Neural cell (in vitro differentiated cells): ENCODE data around the gene ZSWIM6. TPM values are rescaled to one million over a fixed set of nuclear protein-coding genes. Genes with fewer than 3 reads are reported as not detected.

Source experiments
- H2AFZ ChIP-seq: fragments of 200-600, 300-800 bp; sonication (generic), shearing (Covaris generic); 2 replicates; pipeline ENCODE4 v1.6.0; 2014; ENCODE audit warnings: low read depth, mild to moderate bottlenecking, antibody characterized with exemption, low read length, moderate library complexity
- H3F3A ChIP-seq: fragments of 200-600 bp; shearing (Covaris generic); 2 replicates; pipeline ENCODE4 v1.6.1; 2016; ENCODE audit warnings: mild to moderate bottlenecking, moderate library complexity, mixed read lengths, antibody characterized with exemption, low read length; ENCODE audit not compliant: insufficient read depth, poor library complexity, severe bottlenecking
- H3K27ac ChIP-seq: fragments of 200-600, 300-800 bp; sonication (generic), shearing (Covaris generic); 2 replicates; pipeline ENCODE4 v1.5.1; 2014; ENCODE audit warnings: mild to moderate bottlenecking, low read length, moderate library complexity
- H3K27me3 ChIP-seq: fragments of 300-800, 200-600 bp; sonication (generic), shearing (Covaris generic); 2 replicates; pipeline ENCODE4 v1.6.0; 2014; ENCODE audit warnings: mild to moderate bottlenecking, low read depth, low read length, moderate library complexity; ENCODE audit not compliant: insufficient read depth
- H3K36me3 ChIP-seq: fragments of 300-800, 200-600 bp; sonication (generic), shearing (Covaris generic); 2 replicates; pipeline ENCODE4 v1.5.1; 2014; ENCODE audit warnings: mild to moderate bottlenecking, antibody characterized with exemption, low read length, moderate library complexity; ENCODE audit not compliant: insufficient read depth
- H3K4me2 ChIP-seq: fragments of 300-800, 200-600 bp; sonication (generic), shearing (Covaris generic); 2 replicates; pipeline ENCODE4 v1.6.0; 2014; ENCODE audit warnings: mild to moderate bottlenecking, low read length
- H3K4me3 ChIP-seq: fragments of 300-800, 200-600 bp; sonication (generic), shearing (Covaris generic); 2 replicates; pipeline ENCODE4 v1.5.1; 2014; ENCODE audit warnings: mild to moderate bottlenecking, low read length, moderate library complexity
- H3K79me2 ChIP-seq: fragments of 200-600 bp; shearing (Covaris generic); replicated peaks from 2 replicates; pipeline ENCODE4 v1.6.0; 2014; ENCODE audit warnings: mild to moderate bottlenecking, low read length, moderate library complexity; ENCODE audit not compliant: insufficient read depth
- H3K9ac ChIP-seq: fragments of 300-800, 200-600 bp; sonication (generic), shearing (Covaris generic); 2 replicates; pipeline ENCODE4 v1.6.1; 2016; ENCODE audit warnings: mild to moderate bottlenecking, low read length, mixed read lengths
- H3K9me2 ChIP-seq: fragments of 200-600 bp; shearing (Covaris generic); 2 replicates; pipeline ENCODE4 v1.6.1; 2016; ENCODE audit warnings: mild to moderate bottlenecking, low read length, mixed read lengths; ENCODE audit not compliant: insufficient read depth
- H3K9me3 ChIP-seq: fragments of 200-600, 300-800 bp; sonication (generic), shearing (Covaris generic); 2 replicates; pipeline ENCODE4 v1.6.1; 2016; ENCODE audit warnings: mild to moderate bottlenecking, mixed run types, low read length, moderate library complexity, mixed read lengths
- H4K20me1 ChIP-seq: fragments of 200-600 bp; shearing (Covaris generic); 2 replicates; pipeline ENCODE4 v1.6.1; 2016; ENCODE audit warnings: mild to moderate bottlenecking, mixed run types; ENCODE audit not compliant: insufficient read depth
- EP300 ChIP-seq: fragments of 450-650 bp; conservative IDR thresholded peaks from 2 replicates; pipeline ENCODE4 v1.6.1; 2014; ENCODE audit warnings: antibody characterized with exemption, mild to moderate bottlenecking, moderate library complexity; ENCODE audit not compliant: poor library complexity, severe bottlenecking
- EZH2 ChIP-seq: fragments of 200-600, 300-800 bp; shearing (Covaris generic), sonication (generic); IDR thresholded peaks from 2 replicates; pipeline ENCODE4 v1.6.1; 2014; ENCODE audit warnings: antibody characterized with exemption, low read length, borderline replicate concordance, mild to moderate bottlenecking; ENCODE audit not compliant: insufficient read depth, poor library complexity, severe bottlenecking
- MXI1 ChIP-seq: fragments of 450-650 bp; conservative IDR thresholded peaks from 2 replicates; pipeline ENCODE4 v1.6.1; 2014; ENCODE audit warnings: antibody characterized with exemption, mild to moderate bottlenecking; ENCODE audit not compliant: poor library complexity, severe bottlenecking
- POLR2AphosphoS5 ChIP-seq: IDR thresholded peaks from 2 replicates; pipeline ENCODE4 v1.6.1; 2012
- RAD21 ChIP-seq: fragments of 450-650 bp; conservative IDR thresholded peaks from 2 replicates; pipeline ENCODE4 v1.6.1; 2014; ENCODE audit warnings: antibody characterized with exemption, mild to moderate bottlenecking, moderate library complexity
- SMC3 ChIP-seq: fragments of 450-650 bp; conservative IDR thresholded peaks from 2 replicates; pipeline ENCODE4 v1.6.1; 2014; ENCODE audit warnings: antibody characterized with exemption, mild to moderate bottlenecking, moderate library complexity; ENCODE audit not compliant: poor library complexity
- TAF1 ChIP-seq: IDR thresholded peaks from 2 replicates; pipeline ENCODE4 v1.6.1; 2012; ENCODE audit warnings: low read depth
- polyA plus RNA-seq: library from polyadenylated mRNA; depleted of rRNA; stranded (reverse); fragments of >200 nt; gene quantifications from 2 replicates; pipeline ENCODE4 v1.2.3, GENCODE V29; 2014
- TF ChIP-seq, protein P1 (sequence below): fragments of 450-650 bp; IDR thresholded peaks from 2 replicates; pipeline ENCODE4 v1.5.1; 2014; ENCODE audit warnings: antibody characterized with exemption, mild to moderate bottlenecking, moderate library complexity; ENCODE audit not compliant: poor library complexity, severe bottlenecking
- TF ChIP-seq, protein P2 (sequence below): IDR thresholded peaks from 2 replicates; pipeline ENCODE4 v1.6.1; 2012; ENCODE audit warnings: borderline replicate concordance

Gene ZSWIM6
- polyA plus RNA-seq, 1 donor from 2014 or later = 43.6 TPM

- TF ChIP-seq SMC3 = no peak
- Histone ChIP-seq H2AFZ (no peak overlapping the region), H4K20me1 (peaks cover 20% of the 10 kb centered on the region)
These were observed 14.5 kb downstream of the ZSWIM6 start for GRCh38 chr5:61346511-61346910.

GRCh38 chr5:61347080-61347479 lies 15.0 kb downstream of the ZSWIM6 start:
- no peaks in the 10 kb centered on the region for H3K9me3 ChIP-seq
- H3K79me2 ChIP-seq = peaks cover 100% of the 10 kb centered on the region
- no peaks in the 10 kb centered on the region for H3K27me3 ChIP-seq
- H3K36me3 ChIP-seq = no peaks in the 10 kb centered on the region
- no peak for TF ChIP-seq EP300
- TF ChIP-seq EZH2 = no peak
- TF ChIP-seq, protein P1, sequence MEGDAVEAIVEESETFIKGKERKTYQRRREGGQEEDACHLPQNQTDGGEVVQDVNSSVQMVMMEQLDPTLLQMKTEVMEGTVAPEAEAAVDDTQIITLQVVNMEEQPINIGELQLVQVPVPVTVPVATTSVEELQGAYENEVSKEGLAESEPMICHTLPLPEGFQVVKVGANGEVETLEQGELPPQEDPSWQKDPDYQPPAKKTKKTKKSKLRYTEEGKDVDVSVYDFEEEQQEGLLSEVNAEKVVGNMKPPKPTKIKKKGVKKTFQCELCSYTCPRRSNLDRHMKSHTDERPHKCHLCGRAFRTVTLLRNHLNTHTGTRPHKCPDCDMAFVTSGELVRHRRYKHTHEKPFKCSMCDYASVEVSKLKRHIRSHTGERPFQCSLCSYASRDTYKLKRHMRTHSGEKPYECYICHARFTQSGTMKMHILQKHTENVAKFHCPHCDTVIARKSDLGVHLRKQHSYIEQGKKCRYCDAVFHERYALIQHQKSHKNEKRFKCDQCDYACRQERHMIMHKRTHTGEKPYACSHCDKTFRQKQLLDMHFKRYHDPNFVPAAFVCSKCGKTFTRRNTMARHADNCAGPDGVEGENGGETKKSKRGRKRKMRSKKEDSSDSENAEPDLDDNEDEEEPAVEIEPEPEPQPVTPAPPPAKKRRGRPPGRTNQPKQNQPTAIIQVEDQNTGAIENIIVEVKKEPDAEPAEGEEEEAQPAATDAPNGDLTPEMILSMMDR = no peak
- no peak for TF ChIP-seq RAD21
- no peak for TF ChIP-seq MXI1
- TF ChIP-seq SMC3 = no peak
- TF ChIP-seq, protein P2, sequence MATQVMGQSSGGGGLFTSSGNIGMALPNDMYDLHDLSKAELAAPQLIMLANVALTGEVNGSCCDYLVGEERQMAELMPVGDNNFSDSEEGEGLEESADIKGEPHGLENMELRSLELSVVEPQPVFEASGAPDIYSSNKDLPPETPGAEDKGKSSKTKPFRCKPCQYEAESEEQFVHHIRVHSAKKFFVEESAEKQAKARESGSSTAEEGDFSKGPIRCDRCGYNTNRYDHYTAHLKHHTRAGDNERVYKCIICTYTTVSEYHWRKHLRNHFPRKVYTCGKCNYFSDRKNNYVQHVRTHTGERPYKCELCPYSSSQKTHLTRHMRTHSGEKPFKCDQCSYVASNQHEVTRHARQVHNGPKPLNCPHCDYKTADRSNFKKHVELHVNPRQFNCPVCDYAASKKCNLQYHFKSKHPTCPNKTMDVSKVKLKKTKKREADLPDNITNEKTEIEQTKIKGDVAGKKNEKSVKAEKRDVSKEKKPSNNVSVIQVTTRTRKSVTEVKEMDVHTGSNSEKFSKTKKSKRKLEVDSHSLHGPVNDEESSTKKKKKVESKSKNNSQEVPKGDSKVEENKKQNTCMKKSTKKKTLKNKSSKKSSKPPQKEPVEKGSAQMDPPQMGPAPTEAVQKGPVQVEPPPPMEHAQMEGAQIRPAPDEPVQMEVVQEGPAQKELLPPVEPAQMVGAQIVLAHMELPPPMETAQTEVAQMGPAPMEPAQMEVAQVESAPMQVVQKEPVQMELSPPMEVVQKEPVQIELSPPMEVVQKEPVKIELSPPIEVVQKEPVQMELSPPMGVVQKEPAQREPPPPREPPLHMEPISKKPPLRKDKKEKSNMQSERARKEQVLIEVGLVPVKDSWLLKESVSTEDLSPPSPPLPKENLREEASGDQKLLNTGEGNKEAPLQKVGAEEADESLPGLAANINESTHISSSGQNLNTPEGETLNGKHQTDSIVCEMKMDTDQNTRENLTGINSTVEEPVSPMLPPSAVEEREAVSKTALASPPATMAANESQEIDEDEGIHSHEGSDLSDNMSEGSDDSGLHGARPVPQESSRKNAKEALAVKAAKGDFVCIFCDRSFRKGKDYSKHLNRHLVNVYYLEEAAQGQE = no peak
- no peak overlapping the region for H3K27ac ChIP-seq
- H3K9me2 ChIP-seq = no peaks in the 10 kb centered on the region
- H4K20me1 ChIP-seq = peaks cover 25% of the 10 kb centered on the region
- H3K4me2 ChIP-seq = no peak overlapping the region
- H3F3A ChIP-seq = no peaks in the 10 kb centered on the region
- H2AFZ ChIP-seq = no peak overlapping the region
- no peak overlapping the region for H3K9ac ChIP-seq
- H3K4me3 ChIP-seq = no peak overlapping the region

More at GRCh38 chr5:61346511-61346910, 14.5 kb downstream of the ZSWIM6 start:
- Histone ChIP-seq H3K4me3 (no peak overlapping the region), H3K27me3 (no peaks in the 10 kb centered on the region), H3K36me3 (no peaks in the 10 kb centered on the region), H3K9ac (no peak overlapping the region), H3F3A (no peaks in the 10 kb centered on the region), H3K9me3 (no peaks in the 10 kb centered on the region), H3K27ac (no peak overlapping the region), H3K4me2 (no peak overlapping the region), H3K79me2 (peaks cover 100% of the 10 kb centered on the region), H3K9me2 (no peaks in the 10 kb centered on the region)

DNA sequence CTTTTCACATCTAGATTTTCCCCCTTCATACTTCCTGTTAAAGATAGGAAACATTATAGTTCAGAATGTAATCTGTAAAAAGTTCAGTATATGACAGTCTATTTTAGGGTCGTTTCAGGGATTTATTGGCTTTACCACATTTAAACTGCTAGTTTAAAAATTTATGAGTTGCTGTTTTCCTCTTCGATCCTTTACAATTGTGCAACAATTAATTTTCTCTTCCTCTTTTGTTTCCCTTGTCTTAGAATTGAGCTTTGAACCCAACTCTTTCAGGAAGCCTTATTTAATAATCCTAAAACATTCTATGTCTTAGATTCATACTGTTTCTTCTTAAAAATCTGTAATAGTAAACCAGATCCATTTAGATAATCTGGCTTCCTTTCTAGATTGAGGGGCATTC lies 16.4 kb downstream of the ZSWIM6 start:
- Histone ChIP-seq H3K9me3 (no peaks in the 10 kb centered on the region), H3K4me3 (no peak overlapping the region), H3K27ac (no peak overlapping the region), H3K9me2 (no peaks in the 10 kb centered on the region), H3K4me2 (no peak overlapping the region), H3K9ac (no peak overlapping the region), H3K36me3 (no peaks in the 10 kb centered on the region), H3F3A (no peaks in the 10 kb centered on the region), H2AFZ (no peak overlapping the region), H3K79me2 (peaks cover 100% of the 10 kb centered on the region), H4K20me1 (peaks cover 30% of the 10 kb centered on the region), H3K27me3 (no peaks in the 10 kb centered on the region)
- TF ChIP-seq EZH2 (no peak), TAF1 (no peak), SMC3 (no peak), RAD21 (no peak), MXI1 (no peak), POLR2AphosphoS5 (no peak), EP300 (no peak)
- TF ChIP-seq, protein P2 = no peak
- TF ChIP-seq, protein P1 = no peak
